ENCODE data around the gene MRI1. TPM values are rescaled to one million over a fixed set of nuclear protein-coding genes. Genes with fewer than 3 reads are reported as not detected.
A peak's percentile ranks its signal among the peaks of the same experiment; 100 is the strongest.
"Not testable (repeated sequence)": the region's sequence is repeated elsewhere in the genome, so short reads cannot be mapped to it uniquely, and the experiment has no call there.

MRI1 gene
- polyA plus RNA-seq (ENCODE audit: insufficient read length in 4 of 4) = 10 to 100 TPM; 18.2 to 32.1 (median 25.8) TPM

DNA sequence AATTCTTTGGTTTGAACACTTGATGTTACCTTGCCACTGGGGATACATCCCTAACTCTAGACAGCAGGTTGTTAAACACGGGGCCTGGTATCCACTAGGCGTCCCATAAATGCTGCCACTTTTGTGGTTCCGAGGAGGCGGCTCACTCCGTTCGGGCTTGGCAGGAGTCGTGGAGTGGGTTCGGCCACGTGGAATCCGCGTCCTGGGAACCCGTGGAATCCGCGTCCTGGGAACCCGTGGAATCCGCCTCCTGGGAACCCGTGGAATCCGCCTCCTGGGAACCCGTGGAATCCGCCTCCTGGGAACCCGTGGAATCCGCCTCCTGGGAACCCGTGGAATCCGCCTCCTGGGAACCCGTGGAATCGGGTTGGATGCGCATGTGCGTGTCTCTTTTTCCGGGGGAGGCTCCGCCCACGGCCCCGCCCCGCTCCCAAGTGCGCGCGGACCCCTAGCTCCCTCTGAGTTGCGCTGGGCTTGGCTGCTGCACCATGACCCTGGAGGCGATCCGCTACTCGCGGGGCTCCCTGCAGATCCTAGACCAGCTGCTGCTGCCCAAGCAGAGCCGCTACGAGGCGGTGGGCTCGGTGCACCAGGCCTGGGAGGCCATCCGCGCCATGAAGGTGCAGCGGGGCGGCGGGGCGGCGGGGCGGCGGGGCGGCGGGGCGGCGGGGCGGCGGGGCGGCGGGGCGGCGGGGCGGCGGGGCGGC is at the start of gene MRI1:
MRI1 (plus strand) TSS at position 422 of the 707 bp plus-strand sequence; CDS start at position 489, 67 bp downstream.
- DNase-seq (ENCODE audit: low read depth in 4 of 4, low spot score in 3 of 4) = no peak

DNA sequence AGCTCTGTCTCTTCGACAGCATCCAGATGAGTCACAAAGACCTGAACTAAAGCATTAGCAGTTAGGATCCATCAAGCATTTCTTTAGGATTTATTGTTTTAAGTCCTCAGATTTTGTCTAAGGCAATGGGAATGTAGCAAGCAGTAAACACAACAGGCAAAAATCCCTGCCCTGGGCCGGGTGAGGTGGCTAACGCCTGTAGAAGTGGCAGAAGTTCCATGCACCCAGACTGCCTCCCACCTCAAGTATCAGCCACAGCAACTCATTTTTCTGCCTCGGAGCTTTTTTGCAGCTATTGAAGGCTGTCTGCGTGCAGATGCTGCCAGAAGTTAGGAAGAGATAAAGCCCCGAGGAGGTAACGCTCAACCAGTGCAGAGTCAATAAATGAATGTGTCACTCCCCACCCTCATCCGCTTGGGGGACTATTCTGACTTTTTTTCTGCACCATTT is 47.1 kb upstream of the MRI1 start:
- DNase-seq (ENCODE audit: low read depth in 4 of 4, low spot score in 3 of 4) = no peak

DNA sequence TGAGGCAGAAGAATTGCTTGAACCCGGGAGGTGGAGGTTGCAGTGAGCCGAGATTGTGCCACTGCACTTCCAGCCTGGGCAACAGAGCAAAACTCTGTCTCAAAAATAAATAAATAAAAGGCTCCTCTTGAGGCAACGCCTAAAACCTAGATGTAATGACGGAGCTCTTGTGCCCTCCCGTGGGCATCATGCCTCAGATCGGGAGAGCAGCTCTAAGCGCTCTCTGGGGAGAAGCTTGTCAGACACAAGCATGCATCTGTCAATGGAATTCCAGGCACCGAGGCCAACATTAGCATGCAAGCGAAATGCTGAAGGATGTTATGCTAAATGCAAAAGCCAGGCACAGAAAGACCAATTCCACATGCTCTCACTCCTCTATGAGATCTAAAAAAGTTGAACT is 45.6 kb upstream of the MRI1 start:
- no peak for DNase-seq (ENCODE audit: low read depth in 4 of 4, low spot score in 3 of 4)

DNA sequence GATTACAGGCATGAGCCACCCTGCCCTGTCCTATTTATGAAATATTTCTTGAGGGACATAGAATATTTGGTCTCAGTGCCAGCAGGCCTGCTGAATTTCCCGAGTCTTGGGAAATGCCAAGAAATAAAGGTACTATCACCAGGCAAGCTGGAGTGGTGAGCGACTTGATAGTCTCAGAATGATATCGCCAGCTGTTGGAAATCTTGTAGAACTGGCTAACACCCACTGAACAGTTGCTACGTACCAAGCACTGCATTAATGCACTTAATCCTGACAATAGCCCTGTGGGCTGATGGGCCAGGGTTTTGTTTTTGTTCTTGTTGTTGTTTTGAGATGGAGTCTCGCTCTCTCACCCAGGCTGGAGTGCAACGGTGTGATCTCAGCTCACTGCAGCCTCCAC is 42.2 kb upstream of the MRI1 start:
- DNase-seq (ENCODE audit: low read depth in 4 of 4, low spot score in 3 of 4) = no peak

DNA sequence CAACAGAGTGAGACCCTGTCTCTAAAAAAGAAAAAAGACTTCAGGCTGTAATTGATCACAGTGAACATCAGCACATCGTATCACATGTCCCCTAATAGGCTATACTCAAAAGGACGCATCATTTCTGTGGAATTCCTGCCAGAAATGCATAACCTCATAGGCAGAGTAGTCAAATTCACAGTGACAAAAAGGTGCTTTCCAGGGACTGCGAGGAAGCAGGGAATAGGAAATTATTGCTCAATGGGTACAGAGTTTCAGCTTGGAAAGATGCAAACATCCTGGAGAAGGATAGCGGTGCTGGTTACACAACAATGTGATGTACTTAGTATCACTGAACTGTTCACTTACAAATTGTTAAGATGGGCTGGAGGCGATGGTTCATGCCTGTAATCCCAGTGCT is 41.1 kb upstream of the MRI1 start:
- no peak for DNase-seq (ENCODE audit: low read depth in 4 of 4, low spot score in 3 of 4)

DNA sequence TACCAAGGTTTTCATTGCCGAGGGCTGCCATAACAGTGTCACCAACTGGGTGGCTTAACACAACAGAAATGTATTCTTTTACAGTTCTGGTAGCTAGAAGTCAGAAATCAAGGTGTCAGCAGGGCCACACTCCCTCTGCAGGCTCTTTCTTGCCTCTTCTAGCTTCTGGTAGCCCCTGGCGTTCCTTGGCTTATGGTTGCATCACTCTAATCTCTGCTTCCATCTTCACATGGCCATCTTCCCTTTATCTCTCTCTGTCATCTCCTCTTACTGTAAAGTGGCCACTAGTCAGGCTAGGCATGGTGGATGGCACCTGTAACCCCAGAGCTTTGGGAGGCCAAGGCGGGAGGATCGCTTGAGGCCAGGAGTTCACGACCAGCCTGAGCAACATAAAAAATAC is 38.0 kb upstream of the MRI1 start:
- DNase-seq (ENCODE audit: low read depth in 4 of 4, low spot score in 3 of 4) = no peak

DNA sequence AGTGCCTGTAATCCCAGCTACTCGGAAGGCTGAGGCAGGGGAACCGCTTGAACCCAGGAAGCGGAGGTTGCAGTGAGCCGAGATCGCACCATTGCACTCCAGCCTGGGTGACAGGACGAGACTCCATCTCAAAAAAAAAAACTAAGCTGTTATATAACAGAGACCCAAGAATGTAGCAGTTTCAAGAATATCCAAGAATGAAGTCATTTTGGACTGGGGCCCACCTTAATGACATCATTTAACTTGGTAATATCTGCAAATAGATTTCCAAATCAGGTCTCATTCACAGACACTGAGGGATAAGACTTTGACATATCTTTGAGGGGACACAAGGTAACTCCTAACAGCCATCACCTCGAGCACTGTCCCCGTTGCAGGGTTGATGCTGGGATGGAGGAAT is 36.5 kb upstream of the MRI1 start:
- DNase-seq (ENCODE audit: low read depth in 4 of 4, low spot score in 3 of 4) = no peak

DNA sequence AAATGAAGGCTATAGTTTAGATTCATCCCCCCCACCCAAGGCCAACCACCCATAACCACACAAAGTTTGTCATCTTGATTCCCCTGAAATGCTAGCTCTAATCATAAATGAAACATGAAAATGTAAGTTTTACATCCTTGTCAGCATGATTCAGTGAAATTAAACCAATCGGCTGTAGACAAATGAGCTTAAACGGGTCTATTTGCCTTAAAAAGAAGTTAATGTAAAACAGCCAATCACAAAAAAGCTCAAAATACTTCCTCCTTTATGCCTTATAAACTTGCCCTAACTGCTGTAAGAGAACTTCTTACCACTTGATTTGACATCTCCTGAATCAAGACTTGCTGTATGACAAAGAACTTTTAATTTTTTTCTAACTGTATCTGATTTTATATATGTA is 34.5 kb upstream of the MRI1 start:
- no peak for DNase-seq (ENCODE audit: low read depth in 4 of 4, low spot score in 3 of 4)

DNA sequence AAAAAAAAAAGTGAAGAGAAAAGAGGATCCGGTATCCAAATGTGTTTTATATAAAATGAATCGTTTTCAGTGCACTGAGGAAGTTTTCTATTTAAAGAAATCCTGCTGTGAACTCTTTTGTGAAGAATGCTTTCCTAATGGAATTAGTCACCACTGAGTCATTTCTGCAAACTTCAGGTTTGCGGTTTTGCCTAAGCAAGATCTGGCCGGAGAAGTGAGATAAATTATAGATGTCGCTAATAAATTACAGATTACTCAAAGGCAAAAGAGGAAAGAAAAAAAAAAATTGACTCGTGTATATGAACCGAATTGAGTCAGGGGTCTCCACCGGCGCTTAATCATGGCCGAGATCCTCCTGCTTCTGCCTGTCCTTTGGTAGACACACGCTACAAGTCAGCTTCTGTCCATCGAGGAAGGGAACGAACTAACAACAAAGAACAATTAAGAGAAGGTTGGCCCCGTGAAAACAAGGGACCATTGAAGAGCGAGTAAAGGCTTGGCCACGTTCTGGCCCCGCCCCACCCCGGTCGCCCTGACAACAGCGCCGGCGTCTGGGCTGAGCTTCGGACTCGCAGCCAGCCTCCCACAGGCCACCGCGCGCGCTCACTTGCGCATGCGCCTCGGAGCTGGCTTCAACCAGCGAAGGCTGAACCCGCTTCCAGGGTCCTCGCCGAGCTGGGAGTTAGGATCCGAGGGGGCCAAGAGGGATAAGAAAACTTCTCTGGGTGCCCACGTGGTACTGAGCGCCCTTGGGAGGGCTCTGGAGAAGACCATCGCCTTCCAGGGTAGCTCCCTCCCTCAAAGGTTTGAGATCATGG is 33.0 kb upstream of the MRI1 start:
- peak; percentile 90 to 95 (median 91) for DNase-seq (ENCODE audit: low read depth in 4 of 4, low spot score in 3 of 4)

DNA sequence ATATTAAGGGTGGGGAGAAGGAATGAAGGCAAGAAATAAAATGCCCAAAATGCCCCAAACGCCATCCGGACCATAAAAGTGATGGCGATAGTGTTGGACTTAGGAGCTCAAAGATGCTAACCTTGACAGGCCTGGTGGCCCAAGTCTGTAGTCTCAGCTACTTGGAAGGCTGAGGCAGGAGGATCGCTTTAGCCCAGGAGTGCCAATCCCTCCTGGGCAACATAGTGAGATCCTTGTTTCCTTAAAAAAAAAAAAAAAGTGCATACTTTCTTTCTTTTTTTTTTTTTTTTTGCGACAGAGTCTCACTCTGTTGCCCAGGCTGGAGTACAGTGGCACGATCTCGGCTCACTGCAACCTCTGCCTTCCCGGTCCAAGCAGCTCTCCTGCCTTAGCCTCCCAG is 32.0 kb upstream of the MRI1 start:
- no peak for DNase-seq (ENCODE audit: low read depth in 4 of 4, low spot score in 3 of 4)

DNA sequence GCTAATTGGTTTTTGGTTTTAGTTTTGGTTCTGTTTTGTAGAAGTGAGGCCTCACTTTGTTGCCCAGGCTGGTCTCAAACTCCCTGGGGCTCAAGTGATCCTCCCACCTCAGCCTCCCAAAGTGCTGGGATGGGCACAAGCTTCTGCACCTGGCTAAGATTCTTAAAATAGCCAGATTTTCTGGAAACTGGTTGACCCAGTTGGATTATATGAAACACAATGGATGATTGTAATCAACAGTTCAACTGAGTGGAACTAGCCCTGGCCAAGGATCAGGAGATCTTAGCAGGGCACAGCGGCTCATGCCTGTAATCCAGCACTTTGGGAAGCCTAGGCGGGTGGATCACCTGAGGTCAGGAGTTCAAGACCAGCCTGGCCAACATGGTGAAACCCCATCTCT is 29.6 kb upstream of the MRI1 start:
- DNase-seq (ENCODE audit: low read depth in 4 of 4, low spot score in 3 of 4) = no peak

DNA sequence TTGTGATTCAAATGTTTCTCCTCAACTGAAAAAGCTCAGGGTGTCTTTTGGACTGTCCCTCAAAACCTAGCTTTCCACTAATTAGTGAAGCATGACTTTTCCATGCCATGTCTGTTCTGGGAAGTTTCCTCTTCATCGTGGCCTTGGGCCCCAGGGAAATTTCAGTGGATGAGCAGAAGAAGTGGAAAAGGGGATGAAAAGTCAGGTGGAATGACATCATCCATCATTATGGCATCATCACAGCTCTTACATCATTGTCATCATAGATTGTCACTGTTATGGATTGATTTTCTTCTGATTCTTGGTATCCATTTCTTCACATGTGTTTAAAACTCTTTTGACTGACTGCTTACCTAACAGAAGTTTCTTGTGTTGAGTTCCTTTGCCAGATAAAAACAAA is 26.2 kb upstream of the MRI1 start:
- DNase-seq (ENCODE audit: low read depth in 4 of 4, low spot score in 3 of 4) = no peak

DNA sequence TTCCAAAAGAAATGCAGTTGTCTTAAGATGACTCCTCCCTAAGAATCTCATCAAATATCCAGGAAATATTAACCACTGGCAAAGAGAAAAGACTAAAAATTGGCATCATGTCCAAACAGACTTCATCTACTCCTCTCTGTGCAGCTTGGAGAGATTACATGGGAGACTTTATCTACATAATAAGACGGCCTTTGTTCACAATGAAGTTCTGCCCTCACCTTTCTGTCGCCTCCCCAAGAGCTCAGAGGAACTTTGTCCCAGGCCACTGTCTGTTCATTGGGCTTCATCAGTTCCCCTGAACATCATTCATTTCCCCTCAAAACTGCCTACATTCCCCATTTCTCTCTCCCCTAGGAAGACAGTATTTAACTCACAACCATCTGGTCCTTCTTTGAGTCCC is 22.4 kb upstream of the MRI1 start:
- no peak for DNase-seq (ENCODE audit: low read depth in 4 of 4, low spot score in 3 of 4)

DNA sequence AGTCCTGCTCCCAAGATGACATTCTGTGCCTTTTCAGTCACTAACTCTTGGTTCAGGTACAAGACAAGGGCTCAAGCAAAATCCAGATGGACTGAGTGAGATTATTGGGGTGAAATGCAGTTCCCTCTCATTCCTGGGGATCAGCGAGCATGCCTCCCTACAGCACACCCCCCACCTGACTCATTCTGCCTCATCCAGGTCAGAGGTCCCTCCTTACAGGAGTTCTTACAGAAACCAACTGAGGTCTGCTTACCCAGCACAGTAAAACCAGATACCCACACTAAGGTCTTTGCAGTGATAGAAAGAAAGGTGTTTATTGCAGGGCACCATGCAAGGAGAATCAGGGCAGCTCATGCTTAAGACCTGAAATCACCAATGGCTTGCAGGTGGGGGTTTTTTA is 21.6 kb upstream of the MRI1 start:
- DNase-seq (ENCODE audit: low read depth in 4 of 4, low spot score in 3 of 4) = no peak

DNA sequence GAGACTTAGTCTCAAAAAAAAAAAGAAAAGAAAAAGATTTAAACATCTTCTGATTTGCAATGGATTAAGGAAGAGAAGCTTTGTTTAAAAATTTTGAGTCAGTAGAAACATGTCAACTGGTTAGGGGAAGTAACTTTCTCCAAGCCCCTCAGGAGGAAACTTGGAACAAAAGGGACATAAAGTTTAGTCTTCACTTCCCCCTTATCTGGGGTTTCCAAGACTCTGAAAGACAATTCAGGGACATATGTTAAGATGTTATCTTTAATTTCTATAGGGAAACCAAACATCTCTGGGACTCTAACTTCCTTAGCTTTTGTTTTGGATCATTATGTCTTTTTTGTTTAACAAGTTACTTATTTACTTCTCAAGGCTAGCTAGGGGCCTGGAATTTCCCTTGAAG is 20.1 kb upstream of the MRI1 start:
- no peak for DNase-seq (ENCODE audit: low read depth in 4 of 4, low spot score in 3 of 4)

DNA sequence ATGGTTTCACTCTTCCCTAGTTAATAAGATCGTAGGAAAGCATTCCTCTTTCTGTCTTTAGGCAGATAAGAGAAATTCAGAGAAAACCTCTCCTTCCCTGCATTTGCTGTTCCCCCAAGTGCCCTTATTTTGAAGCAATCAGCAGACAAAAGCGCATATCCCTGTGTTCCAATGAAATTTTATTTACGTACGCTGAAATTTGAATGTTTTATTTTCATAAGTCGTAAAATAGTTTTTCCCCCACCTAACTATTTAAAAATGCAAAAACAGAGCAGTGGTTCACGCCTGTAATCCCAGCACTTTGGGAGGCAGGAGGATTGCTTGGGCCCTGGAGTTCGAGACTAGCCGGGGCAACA is 17.2 kb upstream of the MRI1 start:
- no peak for DNase-seq (ENCODE audit: low read depth in 4 of 4, low spot score in 3 of 4)

DNA sequence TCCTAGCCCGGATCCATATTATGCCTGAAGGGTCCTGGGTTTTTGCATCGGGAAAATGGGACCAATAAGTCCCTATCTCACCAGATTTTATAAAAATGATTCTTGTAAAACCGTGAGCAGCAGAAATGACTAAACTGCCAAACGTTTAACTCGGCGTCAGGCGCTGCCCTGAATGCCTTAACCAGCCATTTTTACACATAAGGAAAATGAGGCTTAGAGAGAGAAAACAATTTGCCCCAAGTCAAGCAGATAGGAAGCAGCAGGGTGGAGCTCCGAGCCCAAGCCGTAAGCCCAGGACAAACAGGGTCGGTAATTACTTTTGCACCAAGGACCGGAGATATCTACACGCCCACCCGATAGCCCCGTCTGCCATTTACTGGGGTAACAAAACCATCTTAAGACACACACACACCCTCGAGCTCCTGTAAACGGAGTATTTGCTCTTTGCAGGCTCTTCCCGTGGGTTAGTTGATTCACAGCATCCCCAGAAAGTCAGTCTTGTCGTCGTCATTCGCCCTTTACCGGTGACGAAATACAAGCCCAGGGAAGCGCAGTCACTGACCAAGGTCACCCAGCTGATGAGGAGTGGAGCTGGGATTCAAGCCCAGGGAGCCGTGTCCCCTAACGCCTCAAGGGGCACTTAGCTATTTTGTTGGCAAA is 16.0 kb upstream of the MRI1 start:
- no peak for DNase-seq (ENCODE audit: low read depth in 4 of 4, low spot score in 3 of 4)

DNA sequence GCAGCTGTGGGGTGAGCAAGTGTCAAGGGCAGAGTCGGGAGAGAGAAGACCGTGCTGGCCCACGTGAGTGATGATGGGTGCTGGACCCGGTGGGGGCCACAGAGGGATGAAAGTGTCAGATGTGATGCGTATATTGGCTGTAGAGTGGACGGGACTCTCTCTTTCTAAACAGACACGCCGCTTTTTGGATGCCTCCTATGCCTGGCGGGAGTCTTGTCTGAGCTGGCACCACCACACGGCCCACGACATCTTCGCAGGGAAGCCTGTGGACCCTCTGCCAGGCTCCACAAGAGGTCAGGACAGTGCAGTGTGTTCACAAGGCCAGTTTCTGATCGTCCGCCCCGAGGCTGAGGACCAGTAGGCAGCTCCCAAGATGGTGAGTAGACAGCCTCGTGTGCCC is 12.9 kb upstream of the MRI1 start:
- DNase-seq (ENCODE audit: low read depth in 4 of 4, low spot score in 3 of 4) = no peak

DNA sequence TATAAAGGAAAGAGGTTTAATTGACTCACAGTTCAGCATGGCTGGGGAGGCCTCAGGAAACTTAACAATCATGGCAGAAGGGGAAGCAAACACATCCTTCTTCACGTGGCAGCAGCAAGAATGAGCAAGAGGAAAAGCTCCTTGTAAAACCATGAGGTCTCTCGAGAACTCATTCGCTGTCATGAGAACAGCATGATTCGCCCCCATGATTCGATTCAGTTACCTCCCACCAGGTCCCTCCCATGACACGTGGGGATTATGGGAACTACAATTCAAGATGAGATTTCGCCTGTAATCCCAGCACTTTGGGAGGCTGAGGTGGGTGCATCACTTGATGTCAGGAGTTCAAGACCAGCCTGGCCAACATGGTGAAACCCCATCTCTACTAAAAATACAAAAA is 10.7 kb upstream of the MRI1 start:
- DNase-seq (ENCODE audit: low read depth in 4 of 4, low spot score in 3 of 4) = not testable (repeated sequence)

DNA sequence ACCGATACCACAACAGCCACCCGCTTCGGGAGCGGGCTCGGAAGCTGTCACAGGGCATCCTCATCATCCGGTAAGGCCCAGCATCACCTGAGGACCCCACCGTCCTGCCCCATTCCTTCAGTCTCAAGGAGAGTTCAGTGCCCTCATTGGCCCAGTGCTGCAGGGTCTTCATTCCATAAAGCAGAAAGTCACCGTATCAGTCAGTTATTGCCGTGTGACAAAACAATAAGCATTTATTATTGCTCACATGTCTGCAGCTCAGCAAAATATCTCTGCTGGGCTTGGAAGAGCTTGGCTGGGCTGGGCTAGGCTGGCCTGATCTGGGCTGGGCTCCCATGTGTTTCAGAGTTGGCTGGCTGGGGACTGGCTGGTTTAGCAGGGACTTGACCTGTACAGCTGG is 8.1 kb upstream of the MRI1 start:
- no peak for DNase-seq (ENCODE audit: low read depth in 4 of 4, low spot score in 3 of 4)
